Esophagus muscularis mucosa (tissue), 3 donors: ENCODE measurements around the gene GFI1B.

Experiments used
- CTCF ChIP-seq, 3 experiments: fragments of 200-600 bp in 2 of 3; fragments of 450-650 bp in 1 of 3; sonication (generic) in 2 of 3; IDR thresholded peaks; one replicate each; pipeline ENCODE4 v1.5.1; 2017 to 2019; ENCODE audit warnings: antibody characterized with exemption in 3 of 3, mild to moderate bottlenecking in 2 of 3, moderate library complexity in 1 of 3
- EP300 ChIP-seq: sonication (generic); formaldehyde crosslinking; IDR thresholded peaks from one replicate; pipeline ENCODE4 v1.6.1; 2017; ENCODE audit warnings: antibody characterized with exemption

- TF ChIP-seq CTCF (IDR thresholded peaks at IDR 0.05) (no peak), EP300 (no peak)
Measured at GRCh38 chr9:132985489-132985888, 7.0 kb downstream of the GFI1B start.
